ENCODE results near the gene CST6.

The CST6 gene

GRCh38 chr11:66059966-66060680 lies 48.3 kb downstream of the CST6 start:
- Histone ChIP-seq H3K36me3 (replicated peaks; ENCODE audit: low read depth, low read length) (peaks cover 91% of the 10 kb centered on the region), H4K20me1 (ENCODE audit: insufficient read depth, low read length) (no peaks in the 10 kb centered on the region), H3K4me3 (ENCODE audit: low read length) (no peak overlapping the region), H3K4me2 (ENCODE audit: low read length) (no peak overlapping the region), H3K27ac (ENCODE audit: low read length) (no peak overlapping the region), H3K27me3 (ENCODE audit: low read depth, low read length) (no peaks in the 10 kb centered on the region), H3K9me3 (ENCODE audit: insufficient read depth, low read length) (no peaks in the 10 kb centered on the region), H2AFZ (ENCODE audit: low read depth, low read length) (no peak overlapping the region), H3K79me2 (ENCODE audit: low read length) (peaks cover 11% of the 10 kb centered on the region; the same call in 1 of the 2 replicates), H3K9ac (ENCODE audit: low read length) (no peak overlapping the region), H3K4me1 (ENCODE audit: low read length) (peaks cover 9% of the 10 kb centered on the region)
- TF ChIP-seq EZH2phosphoT487 (IDR thresholded peaks at IDR 0.05; ENCODE audit: low read depth): no peak
- TF ChIP-seq CTCF (IDR thresholded peaks at IDR 0.05; ENCODE audit: low read depth, low read length): no peak

GRCh38 chr11:66061268-66061667 lies 49.5 kb downstream of the CST6 start:
- TF ChIP-seq EZH2phosphoT487 (IDR thresholded peaks at IDR 0.05; ENCODE audit: low read depth) (no peak), CTCF (IDR thresholded peaks at IDR 0.05; ENCODE audit: low read depth, low read length) (no peak)
- Histone ChIP-seq H2AFZ (ENCODE audit: low read depth, low read length) (no peak overlapping the region), H3K79me2 (ENCODE audit: low read length) (peaks cover 8% of the 10 kb centered on the region; the same call in 1 of the 2 replicates), H3K27ac (ENCODE audit: low read length) (no peak overlapping the region), H3K36me3 (replicated peaks; ENCODE audit: low read depth, low read length) (peaks cover 91% of the 10 kb centered on the region), H4K20me1 (ENCODE audit: insufficient read depth, low read length) (no peaks in the 10 kb centered on the region), H3K9me3 (ENCODE audit: insufficient read depth, low read length) (no peaks in the 10 kb centered on the region), H3K4me3 (ENCODE audit: low read length) (no peak overlapping the region), H3K4me1 (ENCODE audit: low read length) (peaks cover 9% of the 10 kb centered on the region), H3K4me2 (ENCODE audit: low read length) (no peak overlapping the region), H3K9ac (ENCODE audit: low read length) (no peak overlapping the region), H3K27me3 (ENCODE audit: low read depth, low read length) (no peaks in the 10 kb centered on the region)

- no peak for TF ChIP-seq EZH2phosphoT487 (IDR thresholded peaks at IDR 0.05; ENCODE audit: low read depth)
- TF ChIP-seq CTCF (IDR thresholded peaks at IDR 0.05; ENCODE audit: low read depth, low read length): no peak
- Histone ChIP-seq H3K4me2 (ENCODE audit: low read length) (no peak overlapping the region), H4K20me1 (ENCODE audit: insufficient read depth, low read length) (no peaks in the 10 kb centered on the region), H3K9ac (ENCODE audit: low read length) (no peak overlapping the region), H3K27ac (ENCODE audit: low read length) (no peak overlapping the region), H3K4me3 (ENCODE audit: low read length) (no peak overlapping the region), H3K79me2 (ENCODE audit: low read length) (peaks cover 8% of the 10 kb centered on the region; the same call in 1 of the 2 replicates), H3K9me3 (ENCODE audit: insufficient read depth, low read length) (no peaks in the 10 kb centered on the region), H3K36me3 (replicated peaks; ENCODE audit: low read depth, low read length) (peaks cover 91% of the 10 kb centered on the region), H2AFZ (ENCODE audit: low read depth, low read length) (no peak overlapping the region), H3K4me1 (ENCODE audit: low read length) (peaks cover 9% of the 10 kb centered on the region), H3K27me3 (ENCODE audit: low read depth, low read length) (no peaks in the 10 kb centered on the region)
Measured at GRCh38 chr11:66062408-66062807, 50.6 kb downstream of the CST6 start.

Data from OCI-LY3 (cell line).